Measurements from ENCODE around the gene KANSL1.
"Not testable (repeated sequence)": the region's sequence is repeated elsewhere in the genome, so short reads cannot be mapped to it uniquely, and the experiment has no call there.

DNA sequence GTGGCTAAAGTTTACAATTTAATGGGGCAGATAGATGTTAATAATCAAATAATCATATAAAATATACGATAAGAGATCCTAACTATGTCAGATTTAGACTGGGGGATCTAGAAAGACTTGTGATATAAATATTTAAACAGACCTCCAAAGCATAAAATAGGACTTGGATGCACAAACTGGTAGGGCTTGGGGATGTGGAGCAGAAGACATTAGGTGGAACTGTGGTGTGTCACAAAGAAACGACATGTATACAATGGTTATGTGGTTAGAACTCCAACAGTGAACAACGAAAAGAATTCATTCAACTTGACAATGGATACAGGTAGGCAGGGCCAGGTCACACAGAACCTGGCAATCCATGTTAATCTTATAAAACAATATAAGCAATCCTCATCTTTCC lies 90.4 kb downstream of the KANSL1 start:
- not testable (repeated sequence) for TF ChIP-seq EP300, POLR2A (IDR thresholded peaks at IDR 0.05)
